Tibial artery (tissue), 4 donors: ENCODE results near the gene TMPRSS7.

Experiments used
- DNase-seq, 2 donors: peaks; one replicate each; pipeline ENCODE4 v3.0.0-alpha.2; 2019
- H3K27ac ChIP-seq, 2 donors: fragments of 200-600 bp; sonication (generic) in 1 of 2; 1 replicate in 1 of 2; 2 replicates in 1 of 2; pipeline ENCODE4 v1.5.1; 2018 to 2019; ENCODE audit warnings: mild to moderate bottlenecking in 1 of 2
- H3K27me3 ChIP-seq, 2 donors: fragments of 200-600 bp; sonication (generic) in 1 of 2; one replicate each; pipeline versions ENCODE4 v1.5.1 to v1.6.0; 2016 to 2019
- H3K36me3 ChIP-seq, 3 donors: fragments of 200-600 bp; sonication (generic) in 2 of 3; one replicate each; pipeline ENCODE4 v1.5.1; 2016 to 2019; ENCODE audit warnings: mild to moderate bottlenecking in 2 of 3
- H3K4me1 ChIP-seq, 4 donors: fragments of 200-600 bp; sonication (generic) in 2 of 4; 1 replicate in 3 of 4; 2 replicates in 1 of 4; pipeline ENCODE4 v1.5.1; 2016 to 2019
- H3K4me3 ChIP-seq, 2 donors: fragments of 200-600 bp; sonication (generic) in 1 of 2; 1 replicate in 1 of 2; 2 replicates in 1 of 2; pipeline ENCODE4 v1.5.1; 2018 to 2019; ENCODE audit warnings: mild to moderate bottlenecking in 2 of 2
- H3K9me3 ChIP-seq, 3 donors: fragments of 200-600 bp; sonication (generic) in 1 of 3; one replicate each; pipeline ENCODE4 v1.5.1; 2016 to 2019
- CTCF ChIP-seq, 2 experiments: fragments of 200-600 bp in 1 of 2; fragments of 450-650 bp in 1 of 2; IDR thresholded peaks; one replicate each; pipeline ENCODE4 v1.5.1; 2017 to 2019; ENCODE audit warnings: antibody characterized with exemption in 2 of 2, mild to moderate bottlenecking in 1 of 2, moderate library complexity in 1 of 2
- intact Hi-C: fragments of 100-400 bp; cut with DNase I; formaldehyde crosslinking; loops from one replicate; pipeline ENCODE4 v1.15.0; 2023; ENCODE audit warnings: low total_unique reads

Gene TMPRSS7

GRCh38 chr3:112074616-112075497, 40.3 kb downstream of the TMPRSS7 start:
- Histone ChIP-seq H3K27me3 (no peaks in the 10 kb centered on the region), H3K4me3 (no peak overlapping the region), H3K36me3 (no peaks in the 10 kb centered on the region), H3K9me3 (no peaks in the 10 kb centered on the region), H3K4me1 (peaks cover 0 to 13% (median 0%) of the 10 kb centered on the region in 4 donors), H3K27ac (no peak overlapping the region)
- no peak for TF ChIP-seq CTCF (IDR thresholded peaks at IDR 0.05)
- no peak for DNase-seq
- intact Hi-C loops: no loop called here

GRCh38 chr3:112078125-112079083, 43.9 kb downstream of the TMPRSS7 start:
- Histone ChIP-seq H3K27ac (no peak overlapping the region), H3K36me3 (no peaks in the 10 kb centered on the region), H3K4me1 (peaks cover 0 to 13% (median 0%) of the 10 kb centered on the region in 4 donors), H3K4me3 (no peak overlapping the region), H3K27me3 (no peaks in the 10 kb centered on the region), H3K9me3 (no peaks in the 10 kb centered on the region)
- intact Hi-C loops: no loop called here
- DNase-seq: no peak
- TF ChIP-seq CTCF (IDR thresholded peaks at IDR 0.05): no peak

- H3K9me3 ChIP-seq: no peaks in the 10 kb centered on the region
- H3K27me3 ChIP-seq: no peaks in the 10 kb centered on the region
- no peaks in the 10 kb centered on the region for H3K36me3 ChIP-seq
- TF ChIP-seq CTCF (IDR thresholded peaks at IDR 0.05): no peak
- no peak overlapping the region for H3K4me3 ChIP-seq
- intact Hi-C loops: no loop called here
- DNase-seq: no peak
- H3K27ac ChIP-seq: no peak overlapping the region
- H3K4me1 ChIP-seq: peaks cover 0 to 21% (median 15%) of the 10 kb centered on the region in 4 donors
Observed at GRCh38 chr3:112083239-112083638, 48.7 kb downstream of the TMPRSS7 start.

- DNase-seq: no peak
- Histone ChIP-seq H3K27me3 (no peaks in the 10 kb centered on the region), H3K27ac (no peak overlapping the region), H3K4me3 (no peak overlapping the region), H3K4me1 (peaks cover 0 to 21% (median 15%) of the 10 kb centered on the region in 4 donors), H3K36me3 (no peaks in the 10 kb centered on the region), H3K9me3 (no peaks in the 10 kb centered on the region)
- intact Hi-C loops: no loop called here
- TF ChIP-seq CTCF (IDR thresholded peaks at IDR 0.05): no peak
Observed at GRCh38 chr3:112084980-112085705, 50.6 kb downstream of the TMPRSS7 start.

- no peaks in the 10 kb centered on the region for H3K9me3 ChIP-seq
- H3K36me3 ChIP-seq: no peaks in the 10 kb centered on the region
- intact Hi-C loops: no loop called here
- no peak for DNase-seq
- H3K4me3 ChIP-seq: peak overlapping the region; percentile 50 to 70
- H3K4me1 ChIP-seq: peaks cover 0 to 21% (median 15%) of the 10 kb centered on the region in 4 donors
- peak overlapping the region; percentile 39 to 48 for H3K27ac ChIP-seq
- TF ChIP-seq CTCF (IDR thresholded peaks at IDR 0.05): no peak
- H3K27me3 ChIP-seq: no peaks in the 10 kb centered on the region
Observed at GRCh38 chr3:112085735-112086075, 51.2 kb downstream of the TMPRSS7 start.
